ENCODE data around the gene FAM13A. TPM values are rescaled to one million over a fixed set of nuclear protein-coding genes. Genes with fewer than 3 reads are reported as not detected.
"Not testable (repeated sequence)": the region's sequence is repeated elsewhere in the genome, so short reads cannot be mapped to it uniquely, and the experiment has no call there.

Gene FAM13A
- total RNA-seq, 1 experiment from 2014 or later, result 39.0 TPM

- in situ Hi-C loops (cut with HindIII; ENCODE audit: low sequenced_read_pairs), result no loop called here
- DNase-seq (ENCODE audit: low spot score), result no peak
Observed at GRCh38 chr4:89048906-89049601, 7.9 kb downstream of the FAM13A start.

DNA sequence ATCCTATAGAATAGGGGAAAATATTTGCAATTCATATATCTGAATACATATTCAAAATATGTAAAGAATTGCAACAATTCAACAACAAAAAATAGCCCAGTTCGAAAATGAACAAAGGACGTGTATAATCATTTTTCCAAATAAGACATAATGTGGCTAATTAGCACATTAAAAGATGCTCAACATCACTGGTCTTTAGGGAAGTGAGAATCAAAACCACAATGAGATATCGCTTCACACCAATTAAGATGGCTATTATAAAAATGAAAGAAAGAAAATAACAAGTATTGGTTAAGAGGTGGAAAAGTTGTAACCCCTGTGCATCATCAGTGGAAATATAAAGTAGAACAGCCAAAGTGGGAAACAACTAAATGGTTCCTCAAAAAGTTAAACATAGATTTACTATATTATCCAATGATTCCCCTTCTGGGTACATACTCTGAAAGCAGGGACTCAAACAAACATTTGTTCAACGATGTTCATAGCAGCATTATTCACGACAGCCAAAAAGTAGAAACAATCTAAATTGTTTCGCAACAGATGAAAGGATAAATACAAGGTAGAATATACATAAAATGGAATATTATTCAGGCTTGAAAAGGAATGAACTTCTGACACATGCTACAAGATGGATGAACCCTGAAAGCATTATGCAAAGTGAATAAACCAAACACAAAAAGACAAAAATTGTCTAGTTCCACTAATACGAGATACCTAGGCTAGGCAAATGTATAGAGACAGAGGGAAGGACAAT lies 12.7 kb downstream of the FAM13A start:
- no peak for DNase-seq (ENCODE audit: low spot score)
- in situ Hi-C loops (cut with HindIII; ENCODE audit: low sequenced_read_pairs), result no loop called here

GRCh38 chr4:89042055-89042454 lies 14.9 kb downstream of the FAM13A start:
- in situ Hi-C loops (cut with HindIII; ENCODE audit: low sequenced_read_pairs), result no loop called here
- no peak for DNase-seq (ENCODE audit: low spot score)

- DNase-seq (ENCODE audit: low spot score), result no peak
- in situ Hi-C loops (cut with HindIII; ENCODE audit: low sequenced_read_pairs), result no loop called here
Observed at GRCh38 chr4:89039730-89040338, 17.2 kb downstream of the FAM13A start.

GRCh38 chr4:89036535-89036934 lies 20.4 kb downstream of the FAM13A start:
- in situ Hi-C loops (cut with HindIII; ENCODE audit: low sequenced_read_pairs), result no loop called here
- no peak for DNase-seq (ENCODE audit: low spot score)

DNA sequence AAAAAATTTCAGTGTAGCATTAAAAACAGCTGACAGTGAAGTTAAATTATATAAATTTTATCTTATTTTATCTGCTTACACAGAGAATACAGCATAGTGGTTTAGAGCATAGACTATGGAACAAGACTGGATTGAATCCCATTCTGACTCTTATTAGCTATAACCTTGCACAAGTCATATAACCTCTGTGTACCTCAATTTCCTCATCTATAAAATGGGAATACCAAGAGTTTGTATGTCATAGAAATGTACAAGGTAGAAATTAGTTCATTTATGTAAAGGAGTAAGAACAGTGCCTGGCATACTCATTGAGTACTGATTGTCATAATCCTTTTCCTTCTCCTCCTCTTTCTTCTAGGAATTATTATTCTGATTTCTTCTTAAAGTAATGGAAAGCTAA lies 25.7 kb downstream of the FAM13A start:
- in situ Hi-C loops (cut with HindIII; ENCODE audit: low sequenced_read_pairs), result no loop called here
- DNase-seq (ENCODE audit: low spot score), result no peak

DNA sequence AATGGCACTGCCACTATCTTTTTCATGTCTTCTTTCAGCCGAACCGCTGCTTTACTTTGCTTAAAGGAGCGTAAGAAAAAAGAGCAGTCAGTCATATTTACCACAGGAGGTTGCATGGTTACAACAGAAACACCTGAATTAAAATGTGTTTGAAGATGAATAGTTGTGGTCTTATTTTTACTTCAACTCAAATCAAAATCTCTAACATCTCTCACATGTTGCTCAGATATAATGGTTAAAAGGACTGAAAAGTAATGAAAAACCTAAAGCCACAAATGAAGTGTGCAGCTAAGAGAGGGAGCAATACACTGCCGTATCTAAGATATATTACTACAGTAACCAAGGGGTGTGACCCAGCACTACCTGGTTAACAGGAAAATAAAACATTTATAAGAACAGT lies 27.4 kb downstream of the FAM13A start:
- in situ Hi-C loops (cut with HindIII; ENCODE audit: low sequenced_read_pairs), result no loop called here

DNA sequence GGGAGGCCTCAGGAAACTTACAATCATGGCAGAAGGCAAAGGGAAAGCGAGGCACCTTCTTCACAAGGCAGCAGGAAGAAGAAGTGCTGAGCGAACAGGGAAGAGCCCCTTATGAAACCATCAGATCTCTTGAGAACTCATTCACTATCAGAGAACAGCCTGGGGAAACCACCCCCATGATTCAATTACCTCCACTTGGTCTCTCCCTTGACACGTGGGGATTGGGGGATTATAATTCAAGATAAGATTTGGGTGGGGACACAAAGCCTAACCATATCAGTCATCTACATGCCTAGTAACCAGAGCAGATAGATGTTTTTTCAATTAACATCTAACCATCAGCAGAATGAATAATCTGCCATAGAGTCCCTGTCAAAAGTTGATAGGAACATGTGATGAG lies 30.4 kb downstream of the FAM13A start:
- in situ Hi-C loops (cut with HindIII; ENCODE audit: low sequenced_read_pairs), result no loop called here
- no peak for DNase-seq (ENCODE audit: low spot score)

More for the DNA sequence above, 27.4 kb downstream of the FAM13A start:
- peak; percentile 28 for DNase-seq (ENCODE audit: low spot score)

DNA sequence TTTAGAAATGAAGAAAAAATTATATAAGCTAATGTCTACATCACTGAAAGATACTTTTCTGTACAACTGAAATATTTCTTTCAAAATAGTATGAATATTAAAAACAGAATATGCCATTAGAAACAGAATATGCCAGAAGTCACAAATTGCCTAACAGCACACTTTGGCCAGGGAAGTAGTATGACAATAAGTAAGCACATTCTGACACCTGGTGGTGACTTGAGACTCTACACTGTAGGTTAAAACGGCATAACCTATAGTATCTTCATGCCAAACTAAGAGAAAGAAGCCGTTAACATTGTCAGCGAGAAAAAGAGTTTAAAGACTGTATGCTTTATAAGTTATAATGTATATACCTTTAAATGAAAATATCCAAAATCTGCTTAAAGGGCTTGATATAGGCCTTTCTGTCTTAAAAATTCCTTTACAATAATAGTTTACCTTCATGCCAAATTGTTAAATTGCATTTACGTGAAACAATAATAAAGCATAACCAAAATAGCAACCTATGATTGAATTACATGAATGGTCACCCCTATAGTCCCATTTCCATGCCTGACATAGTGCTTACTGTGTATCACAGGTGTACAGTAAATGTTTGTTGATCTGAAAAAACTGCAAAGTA lies 32.8 kb downstream of the FAM13A start:
- DNase-seq (ENCODE audit: low spot score), result peak; percentile 90

GRCh38 chr4:89023140-89023539 lies 33.8 kb downstream of the FAM13A start:
- DNase-seq (ENCODE audit: low spot score), result no peak
- in situ Hi-C loops (cut with HindIII; ENCODE audit: low sequenced_read_pairs), result no loop called here

More for the DNA sequence above, 32.8 kb downstream of the FAM13A start:
- in situ Hi-C loops (cut with HindIII; ENCODE audit: low sequenced_read_pairs), result no loop called here

- no peak for DNase-seq (ENCODE audit: low spot score)
- in situ Hi-C loops (cut with HindIII; ENCODE audit: low sequenced_read_pairs), result no loop called here
Observed at GRCh38 chr4:89022426-89023128, 34.4 kb downstream of the FAM13A start.

DNA sequence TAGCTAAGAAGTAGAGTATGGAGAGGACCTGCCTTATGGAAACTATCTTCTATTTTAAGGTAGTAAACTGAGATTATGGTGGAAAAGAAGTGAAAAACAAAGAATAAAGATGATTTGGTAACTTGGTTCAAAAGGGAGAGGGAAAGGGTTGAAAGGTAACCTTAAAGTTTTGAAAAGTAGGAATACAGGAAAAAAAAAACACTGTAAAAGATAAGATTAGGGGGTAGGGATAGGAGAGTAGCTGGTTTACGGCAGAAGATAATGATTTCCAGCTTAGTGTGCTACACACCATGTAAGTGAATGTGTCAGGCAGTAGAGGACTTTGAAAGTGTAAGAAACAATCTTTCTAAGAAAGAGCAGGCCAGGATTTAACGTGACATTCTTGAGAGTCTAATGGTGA lies 35.3 kb downstream of the FAM13A start:
- in situ Hi-C loops (cut with HindIII; ENCODE audit: low sequenced_read_pairs), result no loop called here

DNA sequence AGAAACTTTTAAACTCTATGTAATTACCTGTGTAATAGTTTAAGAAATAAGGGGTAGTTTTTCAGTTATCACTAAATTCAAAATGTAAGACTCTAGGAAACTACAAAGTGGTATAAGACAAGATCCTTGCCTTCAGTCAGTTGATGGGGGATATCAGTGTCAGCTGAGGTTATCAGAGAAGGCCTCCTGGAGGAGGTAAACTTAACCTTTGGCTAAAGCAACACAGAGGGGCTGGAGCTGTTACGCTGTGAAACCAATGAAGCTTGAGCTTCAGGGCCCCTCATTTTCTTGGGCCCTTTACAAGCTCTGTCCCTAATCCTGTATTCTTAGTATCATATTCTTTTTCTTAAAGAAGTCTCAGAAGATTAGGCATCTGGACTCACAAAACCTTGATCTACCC lies 35.9 kb downstream of the FAM13A start:
- in situ Hi-C loops (cut with HindIII; ENCODE audit: low sequenced_read_pairs), result no loop called here
- no peak for DNase-seq (ENCODE audit: low spot score)

More for the DNA sequence above, 35.3 kb downstream of the FAM13A start:
- DNase-seq (ENCODE audit: low spot score), result no peak

DNA sequence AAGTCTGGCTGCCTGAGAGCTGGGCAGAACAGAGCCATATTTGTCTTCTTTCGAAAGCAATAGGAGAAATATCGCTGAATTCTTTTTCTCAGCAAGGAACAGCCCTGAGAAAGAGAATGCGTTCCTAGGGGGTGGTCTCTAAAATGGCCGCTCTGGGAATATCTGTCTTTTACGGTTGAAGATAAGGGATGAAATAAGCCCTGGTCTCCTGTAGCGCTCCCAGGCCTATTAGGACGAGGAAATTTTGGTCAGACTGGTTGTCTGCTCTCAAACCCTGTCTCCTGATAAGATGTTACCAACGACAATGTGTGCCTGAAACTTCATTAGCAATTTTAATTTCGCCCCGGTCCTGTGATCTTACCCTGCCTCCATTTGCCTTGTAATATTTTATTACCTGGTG lies 42.1 kb downstream of the FAM13A start:
- in situ Hi-C loops (cut with HindIII; ENCODE audit: low sequenced_read_pairs); DNase-seq (ENCODE audit: low spot score): not testable (repeated sequence)

- in situ Hi-C loops (cut with HindIII; ENCODE audit: low sequenced_read_pairs), result no loop called here
- DNase-seq (ENCODE audit: low spot score), result no peak
Observed at GRCh38 chr4:89009761-89010369, 47.1 kb downstream of the FAM13A start.

- in situ Hi-C loops (cut with HindIII; ENCODE audit: low sequenced_read_pairs), result no loop called here
- DNase-seq (ENCODE audit: low spot score), result no peak
Observed at GRCh38 chr4:89009115-89009514, 47.9 kb downstream of the FAM13A start.

DNA sequence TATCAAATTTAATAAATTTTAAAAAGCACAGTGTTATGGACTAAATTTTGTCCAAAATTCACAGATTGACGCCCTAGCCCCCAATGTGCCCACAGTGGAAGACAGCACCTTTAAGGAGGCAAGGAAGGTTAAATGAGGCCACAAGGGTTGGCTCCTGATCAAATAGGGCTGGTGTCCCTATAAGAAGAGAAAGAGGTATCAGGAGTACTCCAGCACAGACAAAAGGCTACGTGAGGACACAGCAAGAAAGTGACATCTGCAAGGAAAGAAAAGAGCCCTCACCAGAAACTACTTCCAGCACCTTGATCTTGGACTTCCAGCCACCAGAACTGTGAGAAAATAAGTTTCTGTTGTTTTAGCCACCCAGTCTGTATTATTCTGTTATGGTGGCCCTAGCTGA lies 48.8 kb downstream of the FAM13A start:
- DNase-seq (ENCODE audit: low spot score), result no peak
- in situ Hi-C loops (cut with HindIII; ENCODE audit: low sequenced_read_pairs), result no loop called here

GRCh38 chr4:89007338-89007939 lies 49.5 kb downstream of the FAM13A start:
- DNase-seq (ENCODE audit: low spot score), result no peak
- in situ Hi-C loops (cut with HindIII; ENCODE audit: low sequenced_read_pairs), result no loop called here

DNA sequence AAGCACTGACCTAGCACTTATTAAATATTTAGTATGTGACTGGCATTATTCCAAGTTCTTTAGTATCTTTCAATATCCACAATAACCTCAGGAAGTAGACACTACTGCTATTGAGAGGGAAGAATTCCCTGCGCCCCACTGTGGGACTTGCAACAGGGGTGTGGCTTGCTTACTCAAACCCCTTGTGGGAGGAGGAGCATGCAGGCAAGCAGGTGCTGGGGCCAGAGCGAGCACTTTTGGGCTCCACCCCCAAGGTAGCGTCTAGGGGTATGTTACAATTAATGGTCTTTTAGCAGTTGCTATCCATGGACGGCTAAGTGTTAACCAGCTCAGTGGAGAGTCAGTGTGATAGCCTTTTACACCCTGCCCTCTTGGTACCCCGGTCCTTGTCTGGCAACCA lies 50.7 kb downstream of the FAM13A start:
- DNase-seq (ENCODE audit: low spot score), result no peak
- in situ Hi-C loops (cut with HindIII; ENCODE audit: low sequenced_read_pairs), result no loop called here

Data from G401 (cell line).